ENCODE results near the gene FST.

FST gene

GRCh38 chr5:53515988-53516387 lies 35.6 kb downstream of the FST start:
- Histone ChIP-seq H3K27me3 (ENCODE audit: control insufficient read depth, insufficient read depth, low read length, poor library complexity, severe bottlenecking) (no peaks in the 10 kb centered on the region), H3K36me3 (ENCODE audit: control insufficient read depth, insufficient read depth, low read length) (no peaks in the 10 kb centered on the region), H3K9me3 (ENCODE audit: control insufficient read depth, low read length) (no peaks in the 10 kb centered on the region), H3K4me3 (ENCODE audit: insufficient read depth, low read depth, low read length) (no peak overlapping the region), H3K4me1 (ENCODE audit: control insufficient read depth, insufficient read depth, low read length) (no peaks in the 10 kb centered on the region), H3K27ac (ENCODE audit: insufficient read depth, low read depth, low read length, poor library complexity, severe bottlenecking) (no peak overlapping the region)
- WGBS, 2 experiments, result 80 to 92% methylated on average over 2 to 4 of the region's 6 CpGs

- H3K9me3 ChIP-seq (ENCODE audit: control insufficient read depth, low read length), result peaks cover 4% of the 10 kb centered on the region
- H3K27me3 ChIP-seq (ENCODE audit: control insufficient read depth, insufficient read depth, low read length, poor library complexity, severe bottlenecking), result no peaks in the 10 kb centered on the region
- H3K27ac ChIP-seq (ENCODE audit: insufficient read depth, low read depth, low read length, poor library complexity, severe bottlenecking), result no peak overlapping the region
- no peak overlapping the region for H3K4me3 ChIP-seq (ENCODE audit: insufficient read depth, low read depth, low read length)
- H3K36me3 ChIP-seq (ENCODE audit: control insufficient read depth, insufficient read depth, low read length), result no peaks in the 10 kb centered on the region
- H3K4me1 ChIP-seq (ENCODE audit: control insufficient read depth, insufficient read depth, low read length), result no peaks in the 10 kb centered on the region
Measured at GRCh38 chr5:53520813-53521212, 40.4 kb downstream of the FST start.

Data from ectodermal cell (in vitro differentiated cells).